HepG2 (cell line): Measurements from ENCODE around the gene ISG20L2. TPM values are rescaled to one million over a fixed set of nuclear protein-coding genes. Genes with fewer than 3 reads are reported as not detected.
A peak's percentile ranks its signal among the peaks of the same experiment; 100 is the strongest.

Experiments used
- ARID2 ChIP-seq: sonication (generic); formaldehyde crosslinking; IDR thresholded peaks from 2 replicates; pipeline ENCODE4 v1.8.1; 2022; ENCODE audit warnings: mild to moderate bottlenecking, missing genetic modification reagents, borderline replicate concordance
- CREB1 ChIP-seq, 2 experiments: fragments of 450-650 bp in 1 of 2; IDR thresholded peaks; 2 replicates each; pipeline ENCODE4 v1.6.1; 2016 to 2017; ENCODE audit warnings: control low read depth in 1 of 2, mild to moderate bottlenecking in 1 of 2, missing compliant biosample characterization in 1 of 2, missing genetic modification characterization in 1 of 2
- DNMT1 ChIP-seq: sonication (generic); formaldehyde crosslinking; IDR thresholded peaks from 2 replicates; pipeline ENCODE4 v1.5.1; 2020; ENCODE audit warnings: mild to moderate bottlenecking, missing genetic modification reagents
- FOXP1 ChIP-seq, 2 experiments: fragments of 450-650 bp in 1 of 2; IDR thresholded peaks; 2 replicates each; pipeline ENCODE4 v1.6.1; 2017 to 2018; ENCODE audit warnings: antibody characterized with exemption in 1 of 2
- GTF3A ChIP-seq: sonication (generic); formaldehyde crosslinking; conservative IDR thresholded peaks from 2 replicates; pipeline ENCODE4 v1.4.0; 2020; ENCODE audit warnings: mild to moderate bottlenecking, missing genetic modification reagents
- HNRNPL ChIP-seq: fragments of 200-400 bp; formaldehyde crosslinking; IDR thresholded peaks from 2 replicates; pipeline ENCODE4 v1.6.1; 2017; ENCODE audit warnings: mild to moderate bottlenecking, low read depth, low read length
- HOXA3 ChIP-seq: sonication (generic); formaldehyde crosslinking; IDR thresholded peaks from 2 replicates; pipeline ENCODE4 v1.5.0; 2020; ENCODE audit warnings: missing genetic modification reagents
- KDM2A ChIP-seq: sonication (generic); formaldehyde crosslinking; IDR thresholded peaks from 2 replicates; pipeline ENCODE4 v1.4.0; 2020; ENCODE audit warnings: low read depth, missing genetic modification reagents, borderline replicate concordance
- KLF11 ChIP-seq: IDR thresholded peaks from 2 replicates; pipeline ENCODE4 v1.6.1; 2016; ENCODE audit warnings: missing compliant biosample characterization
- MAF1 ChIP-seq: sonication (generic); formaldehyde crosslinking; IDR thresholded peaks from 2 replicates; pipeline ENCODE4 v1.5.0; 2020; ENCODE audit warnings: missing genetic modification reagents, borderline replicate concordance
- MAFK ChIP-seq, 2 experiments: IDR thresholded peaks in 1 of 2; conservative IDR thresholded peaks in 1 of 2; 2 replicates each; pipeline ENCODE4 v1.6.1; 2011; ENCODE audit warnings: improper control_type of control experiment in 2 of 2, low read length in 2 of 2
- PAX8 ChIP-seq: sonication (generic); formaldehyde crosslinking; IDR thresholded peaks from 2 replicates; pipeline ENCODE4 v1.8.0; 2022; ENCODE audit warnings: mild to moderate bottlenecking, missing genetic modification reagents, borderline replicate concordance
- PHF20 ChIP-seq: sonication (generic); formaldehyde crosslinking; IDR thresholded peaks from 2 replicates; pipeline ENCODE4 v1.5.0; 2020; ENCODE audit warnings: mild to moderate bottlenecking, missing genetic modification reagents
- SAP130 ChIP-seq: IDR thresholded peaks from 2 replicates; pipeline ENCODE4 v1.6.1; 2016; ENCODE audit warnings: low read depth
- SIN3B ChIP-seq: fragments of 150-350 bp; IDR thresholded peaks from 2 replicates; pipeline ENCODE4 v1.6.1; 2014; ENCODE audit warnings: low read length
- ZFP36 ChIP-seq: fragments of 150-350 bp; IDR thresholded peaks from 2 replicates; pipeline ENCODE4 v1.6.1; 2018; ENCODE audit warnings: borderline replicate concordance, low read length, low read depth; ENCODE audit not compliant: partially characterized antibody
- ZFP62 ChIP-seq: sonication (generic); formaldehyde crosslinking; IDR thresholded peaks from 2 replicates; pipeline ENCODE4 v1.4.0; 2020; ENCODE audit warnings: missing genetic modification reagents
- ZFP90 ChIP-seq: sonication (generic); formaldehyde crosslinking; IDR thresholded peaks from 2 replicates; pipeline ENCODE4 v1.8.0; 2022; ENCODE audit warnings: missing genetic modification reagents, mild to moderate bottlenecking, inconsistent platforms, borderline replicate concordance
- ZNF180 ChIP-seq: sonication (generic); formaldehyde crosslinking; IDR thresholded peaks from 2 replicates; pipeline ENCODE4 v1.4.0; 2020; ENCODE audit warnings: low read depth, missing genetic modification reagents, borderline replicate concordance
- ZNF225 ChIP-seq: sonication (generic); formaldehyde crosslinking; IDR thresholded peaks from 2 replicates; pipeline ENCODE4 v1.4.0; 2020; ENCODE audit warnings: mild to moderate bottlenecking, missing genetic modification reagents
- ZNF230 ChIP-seq: sonication (generic); formaldehyde crosslinking; IDR thresholded peaks from 2 replicates; pipeline ENCODE4 v1.4.0; 2020; ENCODE audit warnings: mild to moderate bottlenecking, missing genetic modification reagents
- ZNF383 ChIP-seq: sonication (generic); formaldehyde crosslinking; IDR thresholded peaks from 2 replicates; pipeline ENCODE4 v1.4.0; 2020; ENCODE audit warnings: missing genetic modification reagents, mild to moderate bottlenecking, borderline replicate concordance
- ZNF557 ChIP-seq: sonication (generic); formaldehyde crosslinking; IDR thresholded peaks from 2 replicates; pipeline ENCODE4 v1.4.0; 2020; ENCODE audit warnings: missing genetic modification reagents
- ZNF562 ChIP-seq: sonication (generic); formaldehyde crosslinking; IDR thresholded peaks from 2 replicates; pipeline ENCODE4 v1.8.0; 2022; ENCODE audit warnings: missing genetic modification reagents, borderline replicate concordance
- ZNF660 ChIP-seq: sonication (generic); formaldehyde crosslinking; IDR thresholded peaks from 2 replicates; pipeline ENCODE4 v1.5.1; 2020; ENCODE audit warnings: mild to moderate bottlenecking, low read depth, missing genetic modification reagents, borderline replicate concordance
- ZNF780A ChIP-seq: sonication (generic); formaldehyde crosslinking; IDR thresholded peaks from 2 replicates; pipeline ENCODE4 v1.8.0; 2022; ENCODE audit warnings: mild to moderate bottlenecking, missing genetic modification reagents, moderate library complexity
- polyA plus RNA-seq, 8 experiments: library from polyadenylated mRNA; depleted of rRNA in 3 of 8; stranded (reverse) in 7 of 8; unstranded in 1 of 8; fragments of >200 nt; fragmentation: Illumina TruSeq in 4 of 8; extraction: Trizol in 4 of 8; gene quantifications; 2 replicates each; pipeline versions ENCODE4 v1.2.1 to v1.2.3, GENCODE V29; 2011 to 2016; ENCODE audit warnings: low read depth in 4 of 8, missing spikeins in 1 of 8, mixed read lengths in 1 of 8; ENCODE audit not compliant: insufficient read depth in 1 of 8
- total RNA-seq, 5 experiments: library from RNA; depleted of rRNA; stranded (reverse); fragments of >200 nt; fragmentation: Illumina TruSeq; extraction: Trizol; gene quantifications; 2 replicates each; pipeline ENCODE4 v1.2.3, GENCODE V29; 2016; ENCODE audit warnings: low read depth in 1 of 5
- TF ChIP-seq, protein P1 (sequence below), 2 experiments: sonication (generic) in 1 of 2; formaldehyde crosslinking in 1 of 2; IDR thresholded peaks; 2 replicates each; pipeline versions ENCODE4 v1.5.1 to v1.6.1; 2011 to 2020; ENCODE audit warnings: borderline replicate concordance in 1 of 2, low read depth in 1 of 2, low read length in 1 of 2, mild to moderate bottlenecking in 1 of 2, missing genetic modification reagents in 1 of 2, moderate library complexity in 1 of 2
- TF ChIP-seq, protein P2 (sequence below): IDR thresholded peaks from 2 replicates; pipeline ENCODE4 v1.6.1; 2016; ENCODE audit warnings: mild to moderate bottlenecking, missing biosample characterization, missing genetic modification reagents

The ISG20L2 gene
- total and polyA plus RNA-seq, 2 of the 13 experiments (the other 11 are each of a cell fraction or from before 2014, with no cell fraction given) = 19.8 to 21.3 TPM

DNA sequence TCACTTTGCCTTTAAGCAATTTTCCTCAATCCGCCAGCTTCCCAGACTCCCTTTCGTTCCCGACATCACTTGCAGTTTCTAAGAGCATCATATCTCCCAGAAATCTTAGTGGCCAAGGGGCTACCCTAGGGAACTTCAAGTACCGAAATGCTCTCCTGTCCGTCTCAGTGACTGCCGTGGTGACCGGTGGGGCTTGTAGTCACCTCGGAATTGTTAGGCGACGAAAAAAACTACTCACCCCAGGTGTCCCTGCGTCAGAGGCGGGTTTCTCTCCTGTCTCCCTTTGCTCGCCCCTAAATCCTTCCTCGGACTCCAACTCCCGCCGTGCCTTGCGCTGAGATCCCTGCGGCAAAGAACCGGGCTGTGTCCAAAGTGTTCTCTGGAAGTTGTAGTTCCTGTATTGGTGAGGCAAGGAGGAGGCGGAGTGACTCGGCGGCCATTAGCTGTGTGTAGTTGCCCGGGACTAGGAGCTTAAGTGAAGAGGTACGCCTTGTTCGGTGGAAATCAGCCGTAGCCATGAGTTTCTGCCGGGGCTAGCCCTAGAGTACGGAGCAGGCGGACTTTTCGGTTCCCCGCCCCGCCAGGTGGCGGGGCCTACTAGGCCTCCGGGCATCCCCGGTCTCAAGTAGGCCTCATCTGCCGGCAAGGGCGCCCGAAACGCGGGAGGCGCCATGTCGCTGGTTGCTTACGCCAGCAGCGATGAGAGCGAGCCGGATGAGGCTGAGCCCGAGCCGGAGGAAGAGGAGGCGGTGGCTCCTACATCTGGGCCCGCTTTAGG lies 38.7 kb upstream of the ISG20L2 start, which contains the start of gene PRCC (continued):
- TF ChIP-seq, protein P1, sequence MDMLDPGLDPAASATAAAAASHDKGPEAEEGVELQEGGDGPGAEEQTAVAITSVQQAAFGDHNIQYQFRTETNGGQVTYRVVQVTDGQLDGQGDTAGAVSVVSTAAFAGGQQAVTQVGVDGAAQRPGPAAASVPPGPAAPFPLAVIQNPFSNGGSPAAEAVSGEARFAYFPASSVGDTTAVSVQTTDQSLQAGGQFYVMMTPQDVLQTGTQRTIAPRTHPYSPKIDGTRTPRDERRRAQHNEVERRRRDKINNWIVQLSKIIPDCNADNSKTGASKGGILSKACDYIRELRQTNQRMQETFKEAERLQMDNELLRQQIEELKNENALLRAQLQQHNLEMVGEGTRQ (IDR thresholded peaks at IDR 0.05; ENCODE audit: low read depth, low read length) = no peak
- TF ChIP-seq, protein P1 (CRISPR knock-in tag; IDR thresholded peaks at IDR 0.05; ENCODE audit: borderline replicate concordance) = no peak
- no peak for TF ChIP-seq ZNF383 (CRISPR knock-in tag)
- TF ChIP-seq HNRNPL = 0 out of 2 replicates have a peak, but pooled peaks have one; percentile 60
- no peak for TF ChIP-seq GTF3A
- TF ChIP-seq ZNF562 = no peak
- TF ChIP-seq FOXP1 (IDR thresholded peaks at IDR 0.05) = no peak
- TF ChIP-seq FOXP1 (CRISPR knock-in tag; IDR thresholded peaks at IDR 0.05) = peak; percentile 6; the same call in 1 of the 2 replicates
- peak; percentile 74 for TF ChIP-seq SAP130 (CRISPR knock-in tag)
- TF ChIP-seq PHF20 (CRISPR knock-in tag) = peak; percentile 77
- TF ChIP-seq PAX8 = 0 out of 2 replicates have a peak, but pooled peaks have one; percentile 31
- no peak for TF ChIP-seq ZNF557 (CRISPR knock-in tag)
- no peak; the same call in 1 of the 2 replicates for TF ChIP-seq ZNF180 (CRISPR knock-in tag)
- no peak for TF ChIP-seq ARID2 (CRISPR knock-in tag)
- TF ChIP-seq, protein P2, sequence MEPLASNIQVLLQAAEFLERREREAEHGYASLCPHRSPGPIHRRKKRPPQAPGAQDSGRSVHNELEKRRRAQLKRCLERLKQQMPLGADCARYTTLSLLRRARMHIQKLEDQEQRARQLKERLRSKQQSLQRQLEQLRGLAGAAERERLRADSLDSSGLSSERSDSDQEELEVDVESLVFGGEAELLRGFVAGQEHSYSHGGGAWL (CRISPR knock-in tag) = peak; percentile 89
- TF ChIP-seq DNMT1 (CRISPR knock-in tag) = no peak
- no peak for TF ChIP-seq ZNF780A (CRISPR knock-in tag)
- no peak for TF ChIP-seq MAFK (conservative IDR thresholded peaks at IDR 0.05 in 1 of 2, IDR thresholded peaks at IDR 0.05 in 1 of 2; ENCODE audit: low read length in 2 of 2)
- 0 out of 2 replicates have a peak, but pooled peaks have one; percentile 11 for TF ChIP-seq ZNF230 (CRISPR knock-in tag)
- peak; percentile 30; the same call in 1 of the 2 replicates for TF ChIP-seq ZNF660 (CRISPR knock-in tag)
- no peak for TF ChIP-seq SIN3B
- no peak for TF ChIP-seq MAF1 (CRISPR knock-in tag)
- peak; percentile 57 for TF ChIP-seq KDM2A (CRISPR knock-in tag)
- TF ChIP-seq ZNF225 = peak; percentile 29; the same call in 1 of the 2 replicates
- peak; percentile 37; the same call in 1 of the 2 replicates for TF ChIP-seq KLF11
- no peak for TF ChIP-seq ZFP36
- TF ChIP-seq ZFP90 (CRISPR knock-in tag) = no peak; the same call in 1 of the 2 replicates
- TF ChIP-seq HOXA3 (CRISPR knock-in tag) = peak; percentile 79; the same call in 1 of the 2 replicates
- TF ChIP-seq CREB1 (IDR thresholded peaks at IDR 0.05) = peak; percentile 88
- peak; percentile 96 for TF ChIP-seq CREB1 (CRISPR knock-in tag; IDR thresholded peaks at IDR 0.05)
- peak; percentile 95; the same call in 1 of the 2 replicates for TF ChIP-seq ZFP62 (CRISPR knock-in tag)
